Mesangial cell (primary cell): Measurements from ENCODE around the gene YPEL3. TPM values are rescaled to one million over a fixed set of nuclear protein-coding genes. Genes with fewer than 3 reads are reported as not detected.

ENCODE experiments used
- total RNA-seq: library from RNA; depleted of rRNA; stranded (reverse); fragments of >200 nt; gene quantifications from 2 replicates; pipeline ENCODE4 v1.2.3, GENCODE V29; 2015

YPEL3 gene
- 17.4 and 95.1 TPM in 2 replicates for total RNA-seq

DNA sequence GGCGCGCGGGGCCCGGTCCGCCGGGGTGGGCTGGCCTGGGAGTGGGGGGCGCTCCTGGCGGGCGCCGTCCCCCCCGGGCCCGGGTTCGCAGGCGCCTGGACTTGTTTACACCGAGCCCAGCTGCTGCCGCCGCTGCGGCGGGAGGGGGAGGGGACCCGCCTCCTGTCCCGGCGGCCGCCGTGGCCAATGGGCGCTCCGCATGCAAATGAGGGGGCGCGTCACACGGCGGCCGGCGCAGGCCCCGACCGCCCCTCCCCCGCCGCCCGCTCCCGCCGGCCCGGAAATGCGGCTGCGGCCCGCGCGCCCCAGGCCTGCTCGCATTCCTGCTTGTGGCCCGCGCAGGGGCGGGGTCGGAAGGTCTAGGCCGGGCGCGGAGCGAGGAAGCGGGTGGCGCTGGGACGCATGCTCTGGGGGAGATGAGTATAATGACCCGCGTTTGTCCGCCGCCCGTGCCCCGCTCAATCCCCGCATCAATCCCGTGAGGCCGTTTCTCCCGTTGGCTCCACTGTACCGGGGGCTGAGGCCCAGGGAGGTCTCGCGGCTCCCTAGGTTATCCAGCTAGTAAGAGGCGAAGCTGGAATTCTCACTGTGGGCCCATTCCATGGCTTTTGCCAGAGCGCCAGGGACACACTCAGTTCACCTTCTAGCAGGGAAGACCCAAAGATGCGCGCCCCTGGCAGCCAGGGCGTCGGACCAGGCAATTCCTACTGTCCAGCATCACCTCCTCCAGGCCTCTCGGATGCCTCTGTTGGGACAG lies at the start of gene YPEL3:
Gene YPEL3, minus strand, starts transcription at position 109 of the 757 bp plus-strand sequence. CDS start 731 bp downstream, outside the sequence.

GRCh38 chr16:30113031-30113710 lies 17.2 kb upstream of the YPEL3 start, which contains the start of gene GDPD3:
Gene GDPD3 (minus strand): TSS chr16:30113537. CDS start chr16:30113478, 59 bp downstream.

GRCh38 chr16:30091474-30092372 lies 4.3 kb downstream of the YPEL3 start, which contains the start of gene TBX6:
Gene TBX6 (minus strand): TSS chr16:30091924. CDS start chr16:30091193, 731 bp downstream.

GRCh38 chr16:30075503-30076275 lies 20.3 kb downstream of the YPEL3 start, which contains the start of gene PPP4C:
Gene PPP4C (plus strand): TSS chr16:30075994. CDS start chr16:30076378, 384 bp downstream.

GRCh38 chr16:30065102-30065942 lies 30.7 kb downstream of the YPEL3 start, which contains the start of gene ALDOA:
Gene ALDOA (plus strand): TSS chr16:30065760. CDS start chr16:30066898, 1,138 bp downstream.

Other genes with a start within 250 kb of the YPEL3 start
- 94.5 and 128 TPM in 2 replicates for gene CDIPT, start 233.0 kb downstream of the YPEL3 start, total RNA-seq
- gene SEZ6L2, start 196.7 kb downstream of the YPEL3 start, total RNA-seq, result 13.0 and 66.6 TPM in 2 replicates
- 13.9 and 25.9 TPM in 2 replicates for gene ASPHD1, start 195.7 kb downstream of the YPEL3 start, total RNA-seq
- gene KCTD13, start 170.0 kb downstream of the YPEL3 start, total RNA-seq, result 11.4 and 12.5 TPM in 2 replicates
- 89.3 and 173 TPM in 2 replicates for gene TMEM219, start 134.1 kb downstream of the YPEL3 start, total RNA-seq
- 32.3 and 39.7 TPM in 2 replicates for gene TAOK2, start 122.3 kb downstream of the YPEL3 start, total RNA-seq
- gene HIRIP3, start 100.6 kb downstream of the YPEL3 start, total RNA-seq, result 5.7 and 21.7 TPM in 2 replicates
- 39.2 and 97.6 TPM in 2 replicates for gene INO80E, start 100.0 kb downstream of the YPEL3 start, total RNA-seq
- 0.49 and 0.76 TPM in 2 replicates for gene DOC2A, start 85.2 kb downstream of the YPEL3 start, total RNA-seq
- not detected in 2 replicates for gene C16orf92, start 73.0 kb downstream of the YPEL3 start, total RNA-seq
- gene TLCD3B, start 64.9 kb downstream of the YPEL3 start, total RNA-seq, result 0.13 and 0.98 TPM in 2 replicates
- gene ALDOA, start 30.5 kb downstream of the YPEL3 start, total RNA-seq, result 908 and 1,156 TPM in 2 replicates
- gene PPP4C, start 20.2 kb downstream of the YPEL3 start, total RNA-seq, result 111 and 141 TPM in 2 replicates
- gene TBX6, start 4.3 kb downstream of the YPEL3 start, total RNA-seq, result 1.4 TPM in 1 of 2 replicates, not detected in the other
- 0.16 and 0.76 TPM in 2 replicates for gene GDPD3, start 17.3 kb upstream of the YPEL3 start, total RNA-seq
- 35.7 and 64.1 TPM in 2 replicates for gene MAPK3, start 27.0 kb upstream of the YPEL3 start, total RNA-seq
- 3.0 and 10.1 TPM in 2 replicates for gene CORO1A, start 87.4 kb upstream of the YPEL3 start, total RNA-seq
- 122 and 439 TPM in 2 replicates for gene BOLA2B, start 97.5 kb upstream of the YPEL3 start, total RNA-seq
- gene SLX1A, start 97.7 kb upstream of the YPEL3 start, total RNA-seq, result 92.7 and 110 TPM in 2 replicates
- gene SULT1A3, start 103.0 kb upstream of the YPEL3 start, total RNA-seq, result 2.8 and 7.6 TPM in 2 replicates
- 0.63 and 2.9 TPM in 2 replicates for gene NPIPB13, start 152.3 kb upstream of the YPEL3 start, total RNA-seq